Inflammatory macrophage treated with lipopolysaccharide for 4 hours (primary cell): ENCODE results near the gene OSTM1.

ENCODE experiments used
- DNase-seq: peaks from one replicate; pipeline ENCODE4 v3.0.0-alpha.2; 2020

Gene OSTM1

GRCh38 chr6:108074359-108075144 is at the start of gene OSTM1:
TSS of gene OSTM1 (minus strand) at chr6:108074741. CDS start at chr6:108074651, 90 bp downstream.
- DNase-seq, result peak; percentile 91

GRCh38 chr6:108123946-108124345 is 49.4 kb upstream of the OSTM1 start:
- no peak for DNase-seq

GRCh38 chr6:108123481-108123929 is 49.0 kb upstream of the OSTM1 start:
- no peak for DNase-seq

GRCh38 chr6:108121612-108122011 is 47.1 kb upstream of the OSTM1 start:
- no peak for DNase-seq

- no peak for DNase-seq
These were observed 45.8 kb upstream of the OSTM1 start for GRCh38 chr6:108120311-108120710.

GRCh38 chr6:108119769-108120141 is 45.2 kb upstream of the OSTM1 start:
- DNase-seq, result no peak

- peak; percentile 19 for DNase-seq
These were observed 44.5 kb upstream of the OSTM1 start for GRCh38 chr6:108118810-108119768.

GRCh38 chr6:108118359-108118724 is 43.8 kb upstream of the OSTM1 start:
- no peak for DNase-seq

- DNase-seq, result peak; percentile 76
These were observed 43.2 kb upstream of the OSTM1 start for GRCh38 chr6:108117427-108118358.

GRCh38 chr6:108116546-108117426 is 42.2 kb upstream of the OSTM1 start:
- DNase-seq, result no peak

- peak; percentile 26 for DNase-seq
These were observed 41.1 kb upstream of the OSTM1 start for GRCh38 chr6:108115598-108116058.

- DNase-seq, result peak; percentile 69
These were observed 40.5 kb upstream of the OSTM1 start for GRCh38 chr6:108114841-108115597.

GRCh38 chr6:108113557-108114519 is 39.3 kb upstream of the OSTM1 start:
- peak; percentile 46 for DNase-seq

- no peak for DNase-seq
These were observed 33.8 kb upstream of the OSTM1 start for GRCh38 chr6:108108374-108108773.

- no peak for DNase-seq
These were observed 32.6 kb upstream of the OSTM1 start for GRCh38 chr6:108107102-108107501.

- no peak for DNase-seq
These were observed 32.2 kb upstream of the OSTM1 start for GRCh38 chr6:108106694-108107093.

- no peak for DNase-seq
These were observed 31.7 kb upstream of the OSTM1 start for GRCh38 chr6:108106261-108106660.

- no peak for DNase-seq
These were observed 31.0 kb upstream of the OSTM1 start for GRCh38 chr6:108105571-108105970.

GRCh38 chr6:108102965-108103364 is 28.4 kb upstream of the OSTM1 start:
- no peak for DNase-seq
